Activated CD4-positive, CD25-positive, alpha-beta regulatory T cell treated with anti-CD3 and anti-CD28 coated beads, Interleukin-2, amount 50 U/mL, for 24 hours (primary cell): ENCODE results near the gene TET2.
"Not testable (repeated sequence)": the region's sequence is repeated elsewhere in the genome, so short reads cannot be mapped to it uniquely, and the experiment has no call there.

Experiments
- ATAC-seq, 2 donors: fragments of 150-1000 bp; cut with Tn5 transposase; one replicate each; pipeline ENCODE4 v1.10.0; 2021; ENCODE audit warnings: mild to moderate bottlenecking in 1 of 2, moderate library complexity in 1 of 2

The TET2 gene

GRCh38 chr4:105293360-105293759, 146.7 kb downstream of the TET2 start:
- no peak for ATAC-seq

GRCh38 chr4:105296672-105297071, 150.0 kb downstream of the TET2 start:
- ATAC-seq, result no peak

GRCh38 chr4:105299027-105299426, 152.4 kb downstream of the TET2 start:
- ATAC-seq, result not testable (repeated sequence)

- ATAC-seq, result no peak
These were observed 157.4 kb downstream of the TET2 start for GRCh38 chr4:105304085-105304484.

GRCh38 chr4:105305019-105305836, 158.6 kb downstream of the TET2 start:
- peak; percentile 18 to 19 for ATAC-seq

GRCh38 chr4:105306158-105306781, 159.6 kb downstream of the TET2 start:
- peak; percentile 88 to 89 for ATAC-seq

GRCh38 chr4:105306820-105307219, 160.1 kb downstream of the TET2 start:
- ATAC-seq, result no peak

GRCh38 chr4:105318486-105318885, 171.8 kb downstream of the TET2 start:
- ATAC-seq, result no peak

GRCh38 chr4:105327222-105327621, 180.5 kb downstream of the TET2 start:
- peak; percentile 35 to 76 for ATAC-seq

- no peak for ATAC-seq
These were observed 181.3 kb downstream of the TET2 start for GRCh38 chr4:105327956-105328355.

- no peak for ATAC-seq
These were observed 182.4 kb downstream of the TET2 start for GRCh38 chr4:105329081-105329480.
